OCI-LY1 (cell line): ENCODE results near the gene COBL.

Experiments
- CTCF ChIP-seq: fragments of 200-600 bp; sonication (generic), shearing (Covaris generic); IDR thresholded peaks from 2 replicates; pipeline ENCODE4 v1.5.1; 2017; ENCODE audit warnings: mild to moderate bottlenecking, antibody characterized with exemption, low read length, moderate library complexity, mixed read lengths
- EZH2 ChIP-seq: fragments of 200-600 bp; sonication (generic), shearing (Covaris generic); IDR thresholded peaks from 2 replicates; pipeline ENCODE4 v1.8.0; 2017; ENCODE audit warnings: borderline replicate concordance, mixed run types, mild to moderate bottlenecking, antibody characterized with exemption, low read length, moderate library complexity, mixed read lengths

GRCh38 chr7:51103718-51104117, 212.9 kb downstream of the COBL start:
- no peak for TF ChIP-seq CTCF
- no peak for TF ChIP-seq EZH2
